Fibroblast of villous mesenchyme (primary cell): ENCODE data around the gene LMO7. TPM values are rescaled to one million over a fixed set of nuclear protein-coding genes. Genes with fewer than 3 reads are reported as not detected.

Source experiments
- DNase-seq: peaks from one replicate; pipeline ENCODE4 v3.0.0-alpha.2; 2010; ENCODE audit warnings: low read depth
- H3K4me3 ChIP-seq: 2 replicates; pipeline ENCODE4 v1.5.1; 2011; ENCODE audit warnings: low read depth, mild to moderate bottlenecking, low read length
- total RNA-seq: library from RNA; depleted of rRNA; stranded (reverse); fragments of >200 nt; gene quantifications from 2 replicates; pipeline ENCODE4 v1.2.3, GENCODE V29; 2012
- TF ChIP-seq, protein P1 (sequence below): IDR thresholded peaks from 2 replicates; pipeline ENCODE4 v1.5.1; 2012; ENCODE audit warnings: low read depth, mild to moderate bottlenecking, low read length; ENCODE audit not compliant: insufficient read depth

Gene LMO7
- total RNA-seq, 1 donor: 174 TPM

DNA sequence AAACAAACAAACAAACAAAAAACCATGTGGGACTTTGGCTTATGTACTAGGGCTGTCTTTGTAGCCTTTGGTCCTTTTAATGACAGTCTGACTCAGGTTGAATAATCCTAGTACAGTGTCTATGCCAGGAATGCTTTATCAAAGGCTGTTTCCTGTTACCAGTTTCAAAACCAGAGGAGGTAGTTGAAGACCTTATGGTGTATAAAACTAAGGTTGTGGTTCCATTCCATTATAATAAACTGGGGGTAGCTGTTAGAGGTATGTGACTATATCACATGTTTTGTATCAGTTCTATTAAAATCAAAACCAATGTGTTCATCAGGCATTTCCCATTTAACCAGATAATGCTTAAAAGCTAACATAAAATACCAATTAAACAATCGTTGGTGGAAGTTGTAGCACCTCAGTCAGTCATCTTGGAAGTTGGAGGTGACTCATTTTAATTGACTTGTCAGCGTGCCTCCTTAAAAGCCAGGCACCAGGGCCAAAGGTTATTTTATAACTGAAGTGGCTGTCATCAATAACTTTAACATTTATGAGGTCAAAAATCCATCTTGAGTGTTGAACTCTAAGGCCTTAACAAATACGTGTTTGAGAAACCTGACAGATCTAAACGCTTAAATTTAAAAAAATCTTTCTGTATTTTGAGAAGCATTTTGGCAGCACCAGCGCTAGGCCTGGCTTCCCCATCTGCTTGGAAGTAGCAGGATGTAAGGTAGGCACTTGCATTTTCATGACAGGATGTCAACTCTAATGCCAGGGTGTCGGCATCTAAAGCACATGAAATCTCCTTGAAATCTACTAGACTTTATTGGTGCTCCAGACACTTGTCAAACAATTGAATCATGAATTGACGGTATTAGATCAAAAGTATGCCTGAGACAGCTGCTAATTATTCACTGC, 162.5 kb downstream of the LMO7 start:
- DNase-seq: peak; percentile 51
- TF ChIP-seq, protein P1, sequence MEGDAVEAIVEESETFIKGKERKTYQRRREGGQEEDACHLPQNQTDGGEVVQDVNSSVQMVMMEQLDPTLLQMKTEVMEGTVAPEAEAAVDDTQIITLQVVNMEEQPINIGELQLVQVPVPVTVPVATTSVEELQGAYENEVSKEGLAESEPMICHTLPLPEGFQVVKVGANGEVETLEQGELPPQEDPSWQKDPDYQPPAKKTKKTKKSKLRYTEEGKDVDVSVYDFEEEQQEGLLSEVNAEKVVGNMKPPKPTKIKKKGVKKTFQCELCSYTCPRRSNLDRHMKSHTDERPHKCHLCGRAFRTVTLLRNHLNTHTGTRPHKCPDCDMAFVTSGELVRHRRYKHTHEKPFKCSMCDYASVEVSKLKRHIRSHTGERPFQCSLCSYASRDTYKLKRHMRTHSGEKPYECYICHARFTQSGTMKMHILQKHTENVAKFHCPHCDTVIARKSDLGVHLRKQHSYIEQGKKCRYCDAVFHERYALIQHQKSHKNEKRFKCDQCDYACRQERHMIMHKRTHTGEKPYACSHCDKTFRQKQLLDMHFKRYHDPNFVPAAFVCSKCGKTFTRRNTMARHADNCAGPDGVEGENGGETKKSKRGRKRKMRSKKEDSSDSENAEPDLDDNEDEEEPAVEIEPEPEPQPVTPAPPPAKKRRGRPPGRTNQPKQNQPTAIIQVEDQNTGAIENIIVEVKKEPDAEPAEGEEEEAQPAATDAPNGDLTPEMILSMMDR: no peak
- H3K4me3 ChIP-seq: no peak overlapping the region

DNA sequence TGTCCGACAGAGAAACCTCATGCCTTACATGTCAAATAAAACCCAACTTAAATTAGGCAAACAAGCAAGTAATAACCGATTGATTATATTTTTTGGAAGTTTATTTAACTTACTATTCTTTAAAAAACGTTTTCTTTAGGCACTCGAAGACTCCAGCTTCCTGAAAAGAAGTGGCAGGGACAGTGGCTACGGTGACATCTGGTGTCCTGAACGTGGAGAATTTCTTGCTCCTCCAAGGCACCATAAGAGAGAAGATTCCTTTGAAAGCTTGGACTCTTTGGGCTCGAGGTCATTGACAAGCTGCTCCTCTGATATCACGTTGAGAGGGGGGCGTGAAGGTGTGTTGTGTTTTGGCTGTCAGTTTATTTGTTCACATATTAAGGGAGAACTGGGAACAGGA, 164.4 kb downstream of the LMO7 start:
- DNase-seq: no peak
- TF ChIP-seq, protein P1: no peak
- H3K4me3 ChIP-seq: no peak overlapping the region

DNA sequence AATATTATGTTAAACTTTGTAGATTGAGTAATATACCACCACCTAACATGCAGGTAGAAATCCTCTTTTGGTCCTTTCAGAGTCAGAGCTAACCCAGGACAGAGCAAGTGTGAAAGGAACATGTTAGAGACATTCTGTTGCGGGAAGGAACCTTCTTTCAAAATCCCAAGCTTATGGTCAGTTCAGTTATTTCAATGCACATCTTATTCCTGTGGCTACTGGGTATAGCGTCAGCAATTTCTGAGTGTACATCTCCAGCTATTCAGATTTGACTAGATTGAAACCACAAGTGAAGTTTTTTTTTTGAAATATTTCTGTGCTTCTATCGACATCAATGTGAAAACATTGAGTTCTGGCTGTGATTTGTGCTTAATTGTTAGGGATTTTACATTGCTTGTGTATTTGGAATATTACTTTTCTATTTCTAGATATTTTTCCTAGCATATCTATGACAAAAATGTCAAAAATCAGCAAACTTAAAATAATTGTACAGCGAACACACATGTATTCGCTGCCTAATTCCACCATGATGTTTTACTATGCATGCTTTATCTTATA, 165.3 kb downstream of the LMO7 start:
- no peak for DNase-seq
- TF ChIP-seq, protein P1: no peak
- H3K4me3 ChIP-seq: no peak overlapping the region

DNA sequence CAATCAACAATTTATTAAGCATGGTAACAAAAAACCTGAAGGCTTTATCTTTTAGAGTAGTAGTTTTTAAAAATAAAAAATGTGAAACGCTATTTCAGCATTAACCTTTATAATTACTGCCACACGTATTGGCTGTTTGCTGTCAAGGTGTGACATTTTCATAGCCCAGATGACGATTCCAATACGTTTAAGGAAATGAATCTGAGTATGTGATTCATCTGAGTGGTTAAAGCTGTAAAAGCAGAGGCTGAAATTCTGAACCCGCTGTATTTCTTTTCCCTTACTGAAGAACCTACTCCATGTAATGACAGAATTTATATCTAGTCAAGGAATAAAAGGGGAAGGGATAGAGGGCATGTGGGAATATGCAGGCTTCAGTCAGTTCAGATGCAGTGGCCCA, 166.0 kb downstream of the LMO7 start:
- H3K4me3 ChIP-seq: no peak overlapping the region
- peak; percentile 36 for DNase-seq
- TF ChIP-seq, protein P1: no peak

DNA sequence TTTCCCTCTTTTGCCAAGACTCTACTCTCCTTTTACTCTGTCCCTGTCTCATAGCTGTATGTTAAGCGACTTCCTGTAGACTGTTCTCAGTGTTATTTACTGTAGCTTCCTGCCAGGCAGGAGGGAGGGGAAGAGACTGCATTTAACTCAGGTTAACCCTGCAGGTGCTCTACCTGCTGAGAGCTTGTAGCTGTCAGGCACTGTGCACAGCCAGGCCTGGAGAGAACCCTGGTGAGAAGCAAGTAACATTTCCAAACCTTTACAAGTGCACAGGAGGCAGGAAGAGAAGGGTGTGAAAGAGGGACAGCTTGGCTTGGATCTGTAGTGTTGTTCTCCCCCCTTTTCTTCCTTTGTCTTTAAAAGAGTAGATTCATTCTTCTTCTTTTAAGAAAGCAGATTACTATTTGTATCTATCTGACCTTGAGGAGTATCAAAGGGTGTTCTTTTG, 167.1 kb downstream of the LMO7 start:
- DNase-seq: no peak
- H3K4me3 ChIP-seq: no peak overlapping the region
- TF ChIP-seq, protein P1: no peak

DNA sequence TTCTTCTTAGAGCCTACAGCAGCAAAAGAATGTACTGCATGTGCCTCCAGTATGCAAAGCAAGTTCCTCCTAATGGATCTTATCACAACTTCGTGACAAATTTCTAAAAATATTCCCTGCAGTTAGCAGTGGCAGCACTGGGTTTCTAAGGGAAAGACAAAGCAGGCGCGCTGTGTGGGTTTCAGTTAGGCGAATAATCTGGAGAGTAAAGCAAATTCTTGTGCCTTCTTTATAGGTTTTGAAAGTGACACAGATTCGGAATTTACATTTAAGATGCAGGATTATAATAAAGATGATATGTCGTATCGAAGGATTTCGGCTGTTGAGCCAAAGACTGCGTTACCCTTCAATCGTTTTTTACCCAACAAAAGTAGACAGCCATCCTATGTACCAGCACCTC, 167.9 kb downstream of the LMO7 start:
- no peak for DNase-seq
- TF ChIP-seq, protein P1: no peak
- no peak overlapping the region for H3K4me3 ChIP-seq
